ENCODE results near the gene AGMO.

DNA sequence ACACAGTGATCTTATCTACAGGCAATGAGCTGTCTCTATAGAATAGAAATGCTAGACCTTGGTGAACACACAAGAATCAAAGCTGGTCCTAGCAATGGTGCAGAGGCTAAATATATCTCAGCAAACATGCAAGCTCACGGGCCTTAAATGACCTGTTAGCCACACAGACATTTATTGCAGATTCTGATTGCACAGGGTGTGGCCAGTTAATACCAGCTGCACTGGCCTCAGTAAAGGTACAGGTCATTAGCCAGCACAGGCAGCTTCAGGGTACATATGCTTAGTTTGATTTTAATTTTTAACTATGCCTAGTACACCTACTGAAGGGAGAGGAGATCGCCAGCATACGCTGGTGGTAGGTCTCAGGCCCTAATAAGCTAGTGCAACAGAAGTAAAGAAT lies 393.9 kb downstream of the AGMO start:
- TF ChIP-seq, protein P1, sequence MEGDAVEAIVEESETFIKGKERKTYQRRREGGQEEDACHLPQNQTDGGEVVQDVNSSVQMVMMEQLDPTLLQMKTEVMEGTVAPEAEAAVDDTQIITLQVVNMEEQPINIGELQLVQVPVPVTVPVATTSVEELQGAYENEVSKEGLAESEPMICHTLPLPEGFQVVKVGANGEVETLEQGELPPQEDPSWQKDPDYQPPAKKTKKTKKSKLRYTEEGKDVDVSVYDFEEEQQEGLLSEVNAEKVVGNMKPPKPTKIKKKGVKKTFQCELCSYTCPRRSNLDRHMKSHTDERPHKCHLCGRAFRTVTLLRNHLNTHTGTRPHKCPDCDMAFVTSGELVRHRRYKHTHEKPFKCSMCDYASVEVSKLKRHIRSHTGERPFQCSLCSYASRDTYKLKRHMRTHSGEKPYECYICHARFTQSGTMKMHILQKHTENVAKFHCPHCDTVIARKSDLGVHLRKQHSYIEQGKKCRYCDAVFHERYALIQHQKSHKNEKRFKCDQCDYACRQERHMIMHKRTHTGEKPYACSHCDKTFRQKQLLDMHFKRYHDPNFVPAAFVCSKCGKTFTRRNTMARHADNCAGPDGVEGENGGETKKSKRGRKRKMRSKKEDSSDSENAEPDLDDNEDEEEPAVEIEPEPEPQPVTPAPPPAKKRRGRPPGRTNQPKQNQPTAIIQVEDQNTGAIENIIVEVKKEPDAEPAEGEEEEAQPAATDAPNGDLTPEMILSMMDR (conservative IDR thresholded peaks at IDR 0.05 in 1 of 2, IDR thresholded peaks at IDR 0.05 in 1 of 2; ENCODE audit: low read depth in 1 of 2, low read length in 2 of 2) = no peak
- no peak for TF ChIP-seq EZH2 (IDR thresholded peaks at IDR 0.05; ENCODE audit: low read length, missing control alignments)
